ENCODE data around the gene NBAS. TPM values are rescaled to one million over a fixed set of nuclear protein-coding genes. Genes with fewer than 3 reads are reported as not detected.
A peak's percentile ranks its signal among the peaks of the same experiment; 100 is the strongest.

Gene NBAS
- total and polyA plus RNA-seq, 2 of the 13 experiments (the other 11 are each of a cell fraction or from before 2014, with no cell fraction given): 33.6 to 58.7 TPM

- TF ChIP-seq PRPF4 (IDR thresholded peaks at IDR 0.05; ENCODE audit: low read depth, low read length, poor library complexity, severe bottlenecking): no peak
- TF ChIP-seq, protein P1, sequence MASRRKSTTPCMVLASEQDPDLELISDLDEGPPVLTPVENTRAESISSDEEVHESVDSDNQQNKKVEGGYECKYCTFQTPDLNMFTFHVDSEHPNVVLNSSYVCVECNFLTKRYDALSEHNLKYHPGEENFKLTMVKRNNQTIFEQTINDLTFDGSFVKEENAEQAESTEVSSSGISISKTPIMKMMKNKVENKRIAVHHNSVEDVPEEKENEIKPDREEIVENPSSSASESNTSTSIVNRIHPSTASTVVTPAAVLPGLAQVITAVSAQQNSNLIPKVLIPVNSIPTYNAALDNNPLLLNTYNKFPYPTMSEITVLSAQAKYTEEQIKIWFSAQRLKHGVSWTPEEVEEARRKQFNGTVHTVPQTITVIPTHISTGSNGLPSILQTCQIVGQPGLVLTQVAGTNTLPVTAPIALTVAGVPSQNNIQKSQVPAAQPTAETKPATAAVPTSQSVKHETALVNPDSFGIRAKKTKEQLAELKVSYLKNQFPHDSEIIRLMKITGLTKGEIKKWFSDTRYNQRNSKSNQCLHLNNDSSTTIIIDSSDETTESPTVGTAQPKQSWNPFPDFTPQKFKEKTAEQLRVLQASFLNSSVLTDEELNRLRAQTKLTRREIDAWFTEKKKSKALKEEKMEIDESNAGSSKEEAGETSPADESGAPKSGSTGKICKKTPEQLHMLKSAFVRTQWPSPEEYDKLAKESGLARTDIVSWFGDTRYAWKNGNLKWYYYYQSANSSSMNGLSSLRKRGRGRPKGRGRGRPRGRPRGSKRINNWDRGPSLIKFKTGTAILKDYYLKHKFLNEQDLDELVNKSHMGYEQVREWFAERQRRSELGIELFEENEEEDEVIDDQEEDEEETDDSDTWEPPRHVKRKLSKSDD (CRISPR knock-in tag; IDR thresholded peaks at IDR 0.05; ENCODE audit: low read depth): peak; percentile 92; the same call in 1 of the 2 replicates
- peak; percentile 100 for TF ChIP-seq ZNF605 (CRISPR knock-in tag; IDR thresholded peaks at IDR 0.05)
- TF ChIP-seq ZNF552 (CRISPR knock-in tag; IDR thresholded peaks at IDR 0.05; ENCODE audit: borderline replicate concordance): peak; percentile 98
- peak; percentile 81 for TF ChIP-seq ZFP1 (CRISPR knock-in tag; IDR thresholded peaks at IDR 0.05)
- peak; percentile 93; the same call in 1 of the 2 replicates for TF ChIP-seq ZBTB38 (CRISPR knock-in tag; IDR thresholded peaks at IDR 0.05)
- TF ChIP-seq MTA1 (CRISPR knock-in tag; IDR thresholded peaks at IDR 0.05; ENCODE audit: borderline replicate concordance): peak; percentile 90
- TF ChIP-seq, protein P2, sequence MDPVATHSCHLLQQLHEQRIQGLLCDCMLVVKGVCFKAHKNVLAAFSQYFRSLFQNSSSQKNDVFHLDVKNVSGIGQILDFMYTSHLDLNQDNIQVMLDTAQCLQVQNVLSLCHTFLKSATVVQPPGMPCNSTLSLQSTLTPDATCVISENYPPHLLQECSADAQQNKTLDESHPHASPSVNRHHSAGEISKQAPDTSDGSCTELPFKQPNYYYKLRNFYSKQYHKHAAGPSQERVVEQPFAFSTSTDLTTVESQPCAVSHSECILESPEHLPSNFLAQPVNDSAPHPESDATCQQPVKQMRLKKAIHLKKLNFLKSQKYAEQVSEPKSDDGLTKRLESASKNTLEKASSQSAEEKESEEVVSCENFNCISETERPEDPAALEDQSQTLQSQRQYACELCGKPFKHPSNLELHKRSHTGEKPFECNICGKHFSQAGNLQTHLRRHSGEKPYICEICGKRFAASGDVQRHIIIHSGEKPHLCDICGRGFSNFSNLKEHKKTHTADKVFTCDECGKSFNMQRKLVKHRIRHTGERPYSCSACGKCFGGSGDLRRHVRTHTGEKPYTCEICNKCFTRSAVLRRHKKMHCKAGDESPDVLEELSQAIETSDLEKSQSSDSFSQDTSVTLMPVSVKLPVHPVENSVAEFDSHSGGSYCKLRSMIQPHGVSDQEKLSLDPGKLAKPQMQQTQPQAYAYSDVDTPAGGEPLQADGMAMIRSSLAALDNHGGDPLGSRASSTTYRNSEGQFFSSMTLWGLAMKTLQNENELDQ (CRISPR knock-in tag; IDR thresholded peaks at IDR 0.05; ENCODE audit: borderline replicate concordance): peak; percentile 95
- TF ChIP-seq ZNF746 (CRISPR knock-in tag; IDR thresholded peaks at IDR 0.05): peak; percentile 96
- peak; percentile 99 for TF ChIP-seq IKZF5 (CRISPR knock-in tag; IDR thresholded peaks at IDR 0.05)
- TF ChIP-seq ETV6 (CRISPR knock-in tag; conservative IDR thresholded peaks at IDR 0.05): peak; percentile 99
- TF ChIP-seq ZMYM3 (CRISPR knock-in tag; IDR thresholded peaks at IDR 0.05): peak; percentile 92
- TF ChIP-seq, protein P3, sequence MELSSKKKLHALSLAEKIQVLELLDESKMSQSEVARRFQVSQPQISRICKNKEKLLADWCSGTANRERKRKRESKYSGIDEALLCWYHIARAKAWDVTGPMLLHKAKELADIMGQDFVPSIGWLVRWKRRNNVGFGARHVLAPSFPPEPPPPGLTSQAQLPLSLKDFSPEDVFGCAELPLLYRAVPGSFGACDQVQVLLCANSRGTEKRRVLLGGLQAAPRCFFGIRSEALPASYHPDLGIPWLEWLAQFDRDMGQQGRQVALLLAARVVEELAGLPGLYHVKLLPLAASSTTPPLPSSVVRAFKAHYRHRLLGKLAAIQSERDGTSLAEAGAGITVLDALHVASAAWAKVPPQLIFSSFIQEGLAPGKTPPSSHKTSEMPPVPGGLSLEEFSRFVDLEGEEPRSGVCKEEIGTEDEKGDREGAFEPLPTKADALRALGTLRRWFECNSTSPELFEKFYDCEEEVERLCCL (CRISPR knock-in tag; IDR thresholded peaks at IDR 0.05; ENCODE audit: borderline replicate concordance): peak; percentile 99
- TF ChIP-seq, protein P4, sequence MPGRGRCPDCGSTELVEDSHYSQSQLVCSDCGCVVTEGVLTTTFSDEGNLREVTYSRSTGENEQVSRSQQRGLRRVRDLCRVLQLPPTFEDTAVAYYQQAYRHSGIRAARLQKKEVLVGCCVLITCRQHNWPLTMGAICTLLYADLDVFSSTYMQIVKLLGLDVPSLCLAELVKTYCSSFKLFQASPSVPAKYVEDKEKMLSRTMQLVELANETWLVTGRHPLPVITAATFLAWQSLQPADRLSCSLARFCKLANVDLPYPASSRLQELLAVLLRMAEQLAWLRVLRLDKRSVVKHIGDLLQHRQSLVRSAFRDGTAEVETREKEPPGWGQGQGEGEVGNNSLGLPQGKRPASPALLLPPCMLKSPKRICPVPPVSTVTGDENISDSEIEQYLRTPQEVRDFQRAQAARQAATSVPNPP (CRISPR knock-in tag; IDR thresholded peaks at IDR 0.05): peak; percentile 98
- TF ChIP-seq MTA3 (CRISPR knock-in tag; IDR thresholded peaks at IDR 0.05): no peak
- TF ChIP-seq KDM1A (CRISPR knock-in tag; IDR thresholded peaks at IDR 0.05): no peak
- TF ChIP-seq SIX1 (CRISPR knock-in tag; IDR thresholded peaks at IDR 0.05; ENCODE audit: borderline replicate concordance): peak; percentile 68; the same call in 1 of the 2 replicates
Measured at GRCh38 chr2:15591692-15592463, 30.7 kb upstream of the NBAS start, which contains the start of gene DDX1 (continued).

All from HepG2 (cell line).